SIG-M5 treated with dmso at 0.1 percent for 504 hours (cell line): ENCODE measurements around the gene WSCD1.

Experiments
- DNase-seq: peaks from one replicate; lab custom pipeline; 2025; ENCODE audit not compliant: unreplicated experiment; lab: John Stamatoyannopoulos, UW

Gene WSCD1

GRCh38 chr17:6084311-6085161 lies 14.4 kb downstream of the WSCD1 start:
- DNase-seq = no peak

- no peak for DNase-seq
These were observed 15.6 kb downstream of the WSCD1 start for GRCh38 chr17:6085812-6086211.

GRCh38 chr17:6086603-6087400 lies 16.6 kb downstream of the WSCD1 start:
- DNase-seq = no peak

DNA sequence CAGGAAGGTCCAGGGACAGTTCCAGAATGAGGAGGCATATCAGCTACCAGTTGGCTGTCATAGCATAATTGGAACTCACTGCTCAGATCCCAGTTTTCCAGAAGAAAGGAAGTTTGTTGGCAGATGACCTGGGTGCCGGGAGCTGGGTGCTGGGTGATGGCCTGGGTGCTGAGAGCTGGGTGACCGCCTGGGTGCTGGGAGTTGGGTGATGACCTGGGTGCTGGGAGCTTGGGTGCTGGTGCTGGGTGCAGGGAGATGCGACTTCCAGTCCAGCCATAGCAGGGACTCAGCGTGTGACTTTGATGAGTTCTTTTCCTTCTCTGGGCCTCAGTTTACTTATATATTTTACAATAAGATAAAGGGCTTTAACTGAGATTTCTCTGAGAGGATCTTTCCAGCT lies 18.0 kb downstream of the WSCD1 start:
- no peak for DNase-seq

DNA sequence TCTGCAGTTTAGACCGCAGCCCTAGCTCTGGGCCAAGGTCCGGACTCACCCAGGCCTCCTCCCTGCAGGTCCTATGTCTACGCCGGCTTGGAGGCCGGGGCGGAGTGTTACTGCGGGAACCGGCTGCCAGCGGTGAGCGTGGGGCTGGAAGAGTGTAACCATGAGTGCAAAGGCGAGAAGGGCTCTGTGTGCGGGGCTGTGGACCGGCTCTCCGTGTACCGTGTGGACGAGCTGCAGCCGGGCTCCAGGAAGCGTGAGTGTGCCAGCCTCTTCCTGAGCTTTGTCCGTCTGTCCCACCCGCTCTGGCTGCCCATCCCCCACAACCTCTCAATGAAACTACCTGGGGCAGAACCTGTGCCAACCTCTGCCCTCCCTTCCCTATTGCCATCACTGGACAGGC lies 20.1 kb downstream of the WSCD1 start:
- DNase-seq = no peak

- no peak for DNase-seq
These were observed 22.2 kb downstream of the WSCD1 start for GRCh38 chr17:6092182-6092902.

- no peak for DNase-seq
These were observed 22.8 kb downstream of the WSCD1 start for GRCh38 chr17:6092903-6093468.

GRCh38 chr17:6094453-6094852 lies 24.3 kb downstream of the WSCD1 start:
- DNase-seq = no peak

DNA sequence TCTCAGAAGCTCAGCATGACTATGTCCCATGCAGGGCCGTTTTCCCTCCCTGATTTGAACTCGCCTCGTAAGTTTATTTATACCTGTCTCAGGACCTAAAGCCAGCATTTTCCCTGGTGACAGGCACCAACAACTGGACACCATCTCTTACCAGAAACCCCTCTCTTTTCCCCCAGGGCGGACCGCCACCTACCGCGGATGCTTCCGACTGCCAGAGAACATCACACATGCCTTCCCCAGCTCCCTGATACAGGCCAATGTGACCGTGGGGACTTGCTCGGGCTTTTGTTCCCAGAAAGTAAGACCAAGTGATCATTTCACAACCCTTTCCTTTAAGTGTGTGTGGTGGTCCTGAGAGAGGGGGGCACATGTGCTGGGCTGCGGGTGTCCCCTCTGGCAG lies 24.7 kb downstream of the WSCD1 start:
- no peak for DNase-seq

DNA sequence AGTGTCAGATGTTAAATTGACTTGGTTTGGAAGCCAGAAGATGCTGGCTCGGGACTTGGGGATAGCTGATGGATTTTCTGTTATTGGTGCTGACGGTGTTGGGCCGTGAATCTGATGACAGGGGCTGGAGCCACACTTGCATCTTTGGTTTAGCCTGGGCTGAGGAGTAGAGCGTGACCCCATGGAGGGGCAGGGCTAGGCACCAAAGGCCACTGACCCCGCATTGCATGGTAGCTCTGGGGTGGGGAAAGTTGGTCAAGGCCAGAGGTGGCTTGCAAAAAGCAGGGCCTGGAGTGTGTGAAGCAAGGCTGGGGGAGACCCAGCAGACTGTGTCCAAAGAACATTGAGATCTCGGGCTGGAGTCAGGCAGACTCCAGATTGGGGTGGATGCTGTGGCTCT lies 25.3 kb downstream of the WSCD1 start:
- no peak for DNase-seq

DNA sequence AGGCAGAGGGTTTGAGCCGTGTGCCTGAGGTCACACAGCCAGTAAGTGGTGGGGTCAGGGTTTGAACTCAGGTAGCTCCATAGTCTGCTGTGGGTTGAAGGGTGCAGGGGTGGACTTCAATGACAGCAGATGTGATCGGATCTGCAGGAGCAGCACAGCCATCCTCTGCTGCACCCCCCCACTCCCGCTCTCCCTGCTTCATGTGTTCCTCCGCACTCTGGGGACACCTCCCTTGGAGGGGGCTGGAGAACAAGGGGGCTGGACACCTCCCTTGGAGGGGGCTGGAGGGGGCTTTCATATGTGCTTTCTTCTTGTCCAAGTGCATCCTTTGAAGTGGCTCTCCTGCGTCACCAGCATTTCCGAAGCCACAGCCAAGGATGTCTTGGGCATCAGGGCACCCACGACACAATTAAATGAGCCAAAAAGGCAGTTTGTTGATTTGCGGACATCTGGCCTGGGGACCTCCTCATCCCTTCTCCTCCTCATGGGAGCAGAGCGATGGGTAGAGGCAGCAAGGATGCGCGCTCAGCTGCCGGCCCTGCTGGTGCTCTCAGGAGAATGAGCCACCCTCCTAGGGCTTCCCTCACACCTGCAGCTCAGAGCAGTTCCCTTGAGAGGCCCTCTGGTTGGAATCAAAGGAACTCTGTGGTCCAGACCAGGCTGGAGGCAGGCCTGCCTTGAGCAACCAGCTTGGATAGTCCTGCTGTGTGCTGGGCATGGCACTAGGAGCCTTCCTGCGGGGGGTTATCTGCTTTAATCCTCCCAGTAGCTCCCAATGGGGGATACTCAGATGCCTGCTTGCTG lies 26.2 kb downstream of the WSCD1 start:
- DNase-seq = no peak

DNA sequence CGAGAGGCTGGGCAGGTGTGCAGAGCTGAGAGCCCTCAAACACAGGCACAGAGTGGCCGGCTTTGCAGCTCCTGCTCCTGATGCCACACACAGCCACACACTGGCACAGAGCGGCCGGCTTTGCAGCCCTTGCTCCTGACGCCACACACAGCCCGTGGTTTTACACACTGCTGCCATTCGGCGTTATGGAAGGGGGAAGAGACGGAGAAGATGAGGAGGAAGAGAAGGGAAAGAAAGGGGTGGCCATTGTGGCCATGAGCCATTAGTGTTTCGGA lies 26.8 kb downstream of the WSCD1 start:
- no peak for DNase-seq

DNA sequence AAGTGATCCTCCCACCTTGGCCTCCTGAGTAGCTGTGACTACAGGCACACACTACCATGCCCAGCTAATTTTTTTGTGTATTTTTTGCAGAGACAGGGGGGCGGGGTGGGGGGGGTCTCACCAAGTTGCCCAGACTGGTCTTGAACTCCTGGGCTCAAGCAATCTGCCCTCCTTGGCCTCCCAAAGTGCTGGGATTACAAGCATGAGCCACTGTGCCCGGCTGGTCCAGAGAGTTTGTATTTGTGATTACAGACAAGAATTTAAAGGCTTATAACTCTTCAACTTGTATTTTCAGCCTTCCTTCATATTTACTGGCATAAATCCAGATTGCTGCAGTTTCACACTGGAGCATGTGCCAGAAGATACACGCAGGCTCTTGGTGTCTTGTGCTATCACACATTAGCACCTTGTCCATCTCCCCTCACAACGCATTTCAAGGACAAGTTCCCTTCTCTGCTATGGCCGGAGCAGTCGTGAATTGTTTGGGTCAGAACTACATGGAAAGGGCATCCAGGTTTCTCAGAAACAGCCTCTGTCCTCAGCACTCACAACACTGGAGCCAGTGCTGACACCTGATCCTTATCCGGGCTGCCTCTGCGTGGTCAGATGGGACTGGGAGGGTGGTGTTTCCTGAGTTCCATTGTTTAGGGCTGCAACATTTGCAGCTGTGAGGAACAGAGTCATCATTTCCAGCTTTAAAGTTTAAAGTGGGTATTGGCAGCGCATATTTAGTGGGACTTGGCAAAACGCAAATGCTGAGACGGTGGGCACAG lies 28.1 kb downstream of the WSCD1 start:
- no peak for DNase-seq

DNA sequence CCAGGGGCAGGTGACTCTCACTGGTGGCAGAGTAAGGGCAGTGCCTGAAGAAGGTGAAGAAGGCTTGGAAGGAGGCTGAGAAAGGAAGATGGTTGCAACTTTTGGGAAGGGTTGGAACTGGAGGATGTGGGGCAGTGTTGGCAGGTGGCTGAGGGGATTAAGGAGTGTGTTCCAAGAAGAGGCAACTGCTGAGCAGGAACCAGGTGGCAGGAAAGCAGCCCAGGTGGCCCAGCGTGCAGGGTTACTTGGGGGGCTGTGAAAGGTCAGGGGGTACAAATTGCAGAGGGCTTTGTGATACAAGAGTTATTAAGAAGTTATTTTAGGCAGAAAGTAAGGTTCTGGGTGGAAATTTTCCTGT lies 28.6 kb downstream of the WSCD1 start:
- no peak for DNase-seq

GRCh38 chr17:6099492-6099891 lies 29.3 kb downstream of the WSCD1 start:
- DNase-seq = no peak

DNA sequence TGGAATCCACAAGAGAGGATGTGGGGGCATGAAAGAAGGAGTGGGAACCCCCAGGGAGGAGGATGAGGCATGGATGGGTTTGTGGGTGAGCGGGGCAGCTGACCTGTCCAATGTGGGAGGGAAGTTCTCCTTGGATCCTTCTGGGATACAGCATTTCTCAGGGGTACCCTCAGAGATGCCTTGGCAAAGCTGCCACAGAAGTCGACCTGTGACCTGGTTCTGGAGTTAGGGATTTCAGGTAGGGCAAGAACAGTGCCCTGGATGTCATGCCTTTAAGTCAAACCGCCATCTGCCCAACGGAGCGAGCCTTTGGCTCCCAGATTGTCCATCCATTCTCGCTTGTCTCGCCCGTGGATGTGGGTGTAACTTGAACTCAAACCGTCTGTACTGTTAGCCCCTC lies 30.0 kb downstream of the WSCD1 start:
- DNase-seq = no peak

GRCh38 chr17:6100891-6101500 lies 30.8 kb downstream of the WSCD1 start:
- DNase-seq = no peak

- no peak for DNase-seq
These were observed 31.5 kb downstream of the WSCD1 start for GRCh38 chr17:6101706-6102105.

GRCh38 chr17:6102615-6103014 lies 32.4 kb downstream of the WSCD1 start:
- no peak for DNase-seq
